ENCODE data around the gene SKIC3. TPM values are rescaled to one million over a fixed set of nuclear protein-coding genes. Genes with fewer than 3 reads are reported as not detected.

SKIC3 gene
- total and polyA plus RNA-seq, 10 of the 15 experiments (the other 5 are each of a cell fraction or from before 2014, with no cell fraction given) = 23.6 to 73.7 (median 55.6) TPM

- no peak for TF ChIP-seq IRF5 (IDR thresholded peaks at IDR 0.05; ENCODE audit: borderline replicate concordance)
- no peak for TF ChIP-seq RAD51 (IDR thresholded peaks at IDR 0.05)
- TF ChIP-seq, protein P1, sequence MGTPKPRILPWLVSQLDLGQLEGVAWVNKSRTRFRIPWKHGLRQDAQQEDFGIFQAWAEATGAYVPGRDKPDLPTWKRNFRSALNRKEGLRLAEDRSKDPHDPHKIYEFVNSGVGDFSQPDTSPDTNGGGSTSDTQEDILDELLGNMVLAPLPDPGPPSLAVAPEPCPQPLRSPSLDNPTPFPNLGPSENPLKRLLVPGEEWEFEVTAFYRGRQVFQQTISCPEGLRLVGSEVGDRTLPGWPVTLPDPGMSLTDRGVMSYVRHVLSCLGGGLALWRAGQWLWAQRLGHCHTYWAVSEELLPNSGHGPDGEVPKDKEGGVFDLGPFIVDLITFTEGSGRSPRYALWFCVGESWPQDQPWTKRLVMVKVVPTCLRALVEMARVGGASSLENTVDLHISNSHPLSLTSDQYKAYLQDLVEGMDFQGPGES (IDR thresholded peaks at IDR 0.05) = no peak
- TF ChIP-seq STAT1 (conservative IDR thresholded peaks at IDR 0.05) = no peak
These were observed 36.4 kb downstream of the SKIC3 start (continued) for GRCh38 chr5:95518417-95518816.

GRCh38 chr5:95511606-95512005, 43.2 kb downstream of the SKIC3 start:
- DNase-seq (ENCODE audit: low read depth, low spot score) (no peak), ATAC-seq (no peak), FAIRE-seq (no peak)
- Histone ChIP-seq H3K9me3 (replicated peaks; ENCODE audit: control insufficient read depth, insufficient read depth, low read length) (no peaks in the 10 kb centered on the region), H4K20me1 (ENCODE audit: control insufficient read depth, insufficient read depth) (no peaks in the 10 kb centered on the region), H3K4me2 (ENCODE audit: control insufficient read depth, insufficient read depth) (no peak overlapping the region), H3K4me3 (no peak overlapping the region), H3K4me1 (ENCODE audit: control insufficient read depth, insufficient read depth, low read length) (no peaks in the 10 kb centered on the region), H2AFZ (ENCODE audit: control insufficient read depth, low read depth, low read length) (no peak overlapping the region), H3K36me3 (ENCODE audit: control insufficient read depth in 2 of 2, insufficient read depth in 2 of 2, low read length in 1 of 2) (peaks cover 1 to 19% of the 10 kb centered on the region in 2 experiments), H3K79me2 (ENCODE audit: control insufficient read depth, insufficient read depth, low read length) (no peaks in the 10 kb centered on the region), H3K27ac (ENCODE audit: control insufficient read depth, insufficient read depth) (no peak overlapping the region), H3K9ac (ENCODE audit: control insufficient read depth, insufficient read depth, low read length) (no peak overlapping the region), H3K27me3 (replicated peaks in 1 of 2; ENCODE audit: control insufficient read depth in 2 of 2, insufficient read depth in 2 of 2, low read length in 1 of 2) (no peaks in the 10 kb centered on the region)
- 100% methylated on average over 1 of the region's 1 CpG for WGBS (ENCODE audit: insufficient coverage, insufficient replicate concordance, low lambda C conversion rate, missing lambda C conversion rate)
- intact Hi-C loops (cut with micrococcal nuclease; ENCODE audit: unreplicated experiment) (no loop called here), in situ Hi-C loops (cut with MboI) (no loop called here)
- POLR2A ChIA-PET = no interaction called here
- SMC1A ChIA-PET (ENCODE audit: uncharacterized antibody, unreplicated experiment) = no interaction called here
- CTCF ChIA-PET = no interaction called here
- RAD21 ChIA-PET (ENCODE audit: unreplicated experiment) = no interaction called here
- BruUV-seq (replicated peaks) = no TSS peak
- no peak for TF ChIP-seq JUND (IDR thresholded peaks at IDR 0.05; ENCODE audit: low read depth, low read length)
- TF ChIP-seq RCOR1 (conservative IDR thresholded peaks at IDR 0.05; ENCODE audit: low read depth, low read length) = no peak
- no peak for TF ChIP-seq FOXM1 (IDR thresholded peaks at IDR 0.05; ENCODE audit: low read depth, low read length)
- TF ChIP-seq HDAC2 (IDR thresholded peaks at IDR 0.05) = no peak
- no peak for TF ChIP-seq NFYB (IDR thresholded peaks at IDR 0.05; ENCODE audit: insufficient read depth, low read depth, low read length)
- no peak for TF ChIP-seq ZSCAN29 (IDR thresholded peaks at IDR 0.05)
- TF ChIP-seq ZNF687 (IDR thresholded peaks at IDR 0.05) = no peak
- no peak for TF ChIP-seq FOXK2 (IDR thresholded peaks at IDR 0.05)
- TF ChIP-seq GABPA (IDR thresholded peaks at IDR 0.05; ENCODE audit: low read depth) = no peak
- no peak for TF ChIP-seq RUNX3 (IDR thresholded peaks at IDR 0.05; ENCODE audit: low read length)
- TF ChIP-seq, protein P2, sequence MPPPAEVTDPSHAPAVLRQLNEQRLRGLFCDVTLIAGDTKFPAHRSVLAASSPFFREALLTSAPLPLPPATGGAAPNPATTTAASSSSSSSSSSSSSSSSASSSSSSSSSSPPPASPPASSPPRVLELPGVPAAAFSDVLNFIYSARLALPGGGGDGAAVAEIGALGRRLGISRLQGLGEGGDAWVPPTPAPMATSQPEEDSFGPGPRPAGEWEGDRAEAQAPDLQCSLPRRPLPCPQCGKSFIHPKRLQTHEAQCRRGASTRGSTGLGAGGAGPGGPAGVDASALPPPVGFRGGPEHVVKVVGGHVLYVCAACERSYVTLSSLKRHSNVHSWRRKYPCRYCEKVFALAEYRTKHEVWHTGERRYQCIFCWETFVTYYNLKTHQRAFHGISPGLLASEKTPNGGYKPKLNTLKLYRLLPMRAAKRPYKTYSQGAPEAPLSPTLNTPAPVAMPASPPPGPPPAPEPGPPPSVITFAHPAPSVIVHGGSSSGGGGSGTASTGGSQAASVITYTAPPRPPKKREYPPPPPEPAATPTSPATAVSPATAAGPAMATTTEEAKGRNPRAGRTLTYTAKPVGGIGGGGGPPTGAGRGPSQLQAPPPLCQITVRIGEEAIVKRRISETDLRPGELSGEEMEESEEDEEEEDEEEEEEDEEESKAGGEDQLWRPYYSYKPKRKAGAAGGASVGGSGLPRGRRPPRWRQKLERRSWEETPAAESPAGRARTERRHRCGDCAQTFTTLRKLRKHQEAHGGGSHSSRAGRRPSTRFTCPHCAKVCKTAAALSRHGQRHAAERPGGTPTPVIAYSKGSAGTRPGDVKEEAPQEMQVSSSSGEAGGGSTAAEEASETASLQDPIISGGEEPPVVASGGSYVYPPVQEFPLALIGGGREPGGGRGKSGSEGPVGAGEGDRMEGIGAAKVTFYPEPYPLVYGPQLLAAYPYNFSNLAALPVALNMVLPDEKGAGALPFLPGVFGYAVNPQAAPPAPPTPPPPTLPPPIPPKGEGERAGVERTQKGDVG (CRISPR knock-in tag; IDR thresholded peaks at IDR 0.05) = no peak
